Measurements from ENCODE around the gene CHST7.
A peak's percentile ranks its signal among the peaks of the same experiment; 100 is the strongest.
"Not testable (repeated sequence)": the region's sequence is repeated elsewhere in the genome, so short reads cannot be mapped to it uniquely, and the experiment has no call there.

The CHST7 gene, protein sequence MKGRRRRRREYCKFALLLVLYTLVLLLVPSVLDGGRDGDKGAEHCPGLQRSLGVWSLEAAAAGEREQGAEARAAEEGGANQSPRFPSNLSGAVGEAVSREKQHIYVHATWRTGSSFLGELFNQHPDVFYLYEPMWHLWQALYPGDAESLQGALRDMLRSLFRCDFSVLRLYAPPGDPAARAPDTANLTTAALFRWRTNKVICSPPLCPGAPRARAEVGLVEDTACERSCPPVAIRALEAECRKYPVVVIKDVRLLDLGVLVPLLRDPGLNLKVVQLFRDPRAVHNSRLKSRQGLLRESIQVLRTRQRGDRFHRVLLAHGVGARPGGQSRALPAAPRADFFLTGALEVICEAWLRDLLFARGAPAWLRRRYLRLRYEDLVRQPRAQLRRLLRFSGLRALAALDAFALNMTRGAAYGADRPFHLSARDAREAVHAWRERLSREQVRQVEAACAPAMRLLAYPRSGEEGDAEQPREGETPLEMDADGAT

DNA sequence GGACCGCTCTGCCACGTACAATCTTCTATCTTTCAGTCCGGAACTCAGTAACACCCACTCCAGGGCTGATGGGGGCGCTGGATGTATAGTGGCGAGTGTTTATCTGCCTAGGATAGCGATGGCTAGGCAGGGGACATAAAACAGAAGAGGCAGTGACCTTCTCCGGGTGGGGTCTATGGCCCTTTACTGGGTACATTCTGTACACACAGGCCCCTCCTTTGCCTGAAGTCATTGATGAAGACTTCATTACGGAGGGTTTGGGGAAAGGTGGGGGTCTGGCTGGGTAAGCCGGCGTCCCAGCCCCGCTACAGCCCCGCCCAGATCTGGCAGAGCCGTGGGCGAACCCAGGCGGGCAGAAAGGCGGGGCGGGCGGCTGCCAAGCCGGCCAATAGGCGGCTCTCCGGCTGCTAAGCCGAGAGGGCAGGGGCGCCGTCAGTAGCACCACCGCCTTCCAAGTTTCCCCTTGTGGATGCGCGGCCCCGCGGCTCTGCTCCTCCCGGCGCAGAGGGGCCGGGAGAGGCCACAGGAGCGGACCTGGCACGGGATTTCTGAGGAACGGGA, at the start of gene CHST7:
CHST7 (plus strand) TSS at position 435 of the 561 bp plus-strand sequence. CDS start 167 bp downstream, outside the sequence.
- TF ChIP-seq, protein P1, sequence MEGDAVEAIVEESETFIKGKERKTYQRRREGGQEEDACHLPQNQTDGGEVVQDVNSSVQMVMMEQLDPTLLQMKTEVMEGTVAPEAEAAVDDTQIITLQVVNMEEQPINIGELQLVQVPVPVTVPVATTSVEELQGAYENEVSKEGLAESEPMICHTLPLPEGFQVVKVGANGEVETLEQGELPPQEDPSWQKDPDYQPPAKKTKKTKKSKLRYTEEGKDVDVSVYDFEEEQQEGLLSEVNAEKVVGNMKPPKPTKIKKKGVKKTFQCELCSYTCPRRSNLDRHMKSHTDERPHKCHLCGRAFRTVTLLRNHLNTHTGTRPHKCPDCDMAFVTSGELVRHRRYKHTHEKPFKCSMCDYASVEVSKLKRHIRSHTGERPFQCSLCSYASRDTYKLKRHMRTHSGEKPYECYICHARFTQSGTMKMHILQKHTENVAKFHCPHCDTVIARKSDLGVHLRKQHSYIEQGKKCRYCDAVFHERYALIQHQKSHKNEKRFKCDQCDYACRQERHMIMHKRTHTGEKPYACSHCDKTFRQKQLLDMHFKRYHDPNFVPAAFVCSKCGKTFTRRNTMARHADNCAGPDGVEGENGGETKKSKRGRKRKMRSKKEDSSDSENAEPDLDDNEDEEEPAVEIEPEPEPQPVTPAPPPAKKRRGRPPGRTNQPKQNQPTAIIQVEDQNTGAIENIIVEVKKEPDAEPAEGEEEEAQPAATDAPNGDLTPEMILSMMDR (IDR thresholded peaks at IDR 0.05; ENCODE audit: insufficient read depth, low read depth, low read length, missing control alignments), result peak; percentile 12
- H3K4me3 ChIP-seq (ENCODE audit: low read depth, low read length), result peak within 1 kb of the TSS; percentile 56
- peak; percentile 74 for DNase-seq (ENCODE audit: low read depth)

DNA sequence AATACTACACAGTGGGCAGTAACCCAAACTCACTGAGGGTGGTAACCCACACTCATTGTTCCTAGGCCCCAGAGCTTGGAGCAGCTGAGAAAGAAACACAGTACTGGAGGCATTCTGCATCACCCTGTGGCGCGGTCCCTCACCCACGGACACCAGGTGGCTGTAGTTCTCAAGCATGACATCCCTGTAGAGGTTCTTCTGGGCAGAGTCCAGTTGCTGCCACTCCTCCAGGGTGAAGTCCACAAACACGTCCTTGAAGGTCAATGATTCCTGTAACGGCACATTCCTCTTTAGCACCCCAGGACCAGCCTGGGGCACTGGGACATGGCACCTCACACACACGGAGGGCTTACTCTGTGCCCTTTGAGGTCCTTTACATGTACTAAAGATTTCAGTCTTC, 44.9 kb upstream of the CHST7 start:
- DNase-seq (ENCODE audit: low read depth); H3K4me3 ChIP-seq (ENCODE audit: low read depth, low read length): not testable (repeated sequence)

DNA sequence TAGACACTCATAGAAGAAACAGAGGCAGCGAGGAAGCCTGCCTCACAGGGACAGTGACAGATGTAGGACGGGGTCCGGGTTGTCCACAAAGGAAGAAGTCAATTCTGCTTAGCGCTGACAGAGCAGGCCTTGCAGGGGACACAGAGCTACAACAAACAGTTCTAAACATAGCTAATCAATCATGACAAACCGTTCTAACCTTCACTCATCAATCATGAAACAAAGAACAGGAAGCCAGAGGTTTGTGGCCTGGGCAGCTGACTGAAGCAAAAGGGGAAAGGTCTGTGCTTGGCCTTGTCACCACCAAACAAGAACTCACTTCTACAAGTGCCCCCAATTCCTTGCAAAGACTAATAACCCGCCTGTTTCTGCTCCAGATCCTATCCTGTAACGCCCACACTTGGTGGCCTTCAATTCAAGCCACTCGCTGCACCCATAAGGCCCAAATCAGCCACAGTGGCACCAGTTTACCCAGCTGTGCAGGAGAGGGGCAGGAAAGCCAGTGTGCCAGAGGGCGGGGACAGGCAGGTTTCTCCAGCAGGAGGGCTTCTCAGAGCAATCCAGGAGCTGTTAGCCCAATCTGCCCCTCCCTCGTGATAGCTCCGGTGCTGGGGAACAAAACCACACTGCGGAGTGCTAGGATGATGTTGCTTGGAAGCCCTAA, 43.7 kb upstream of the CHST7 start:
- not testable (repeated sequence) for H3K4me3 ChIP-seq (ENCODE audit: low read depth, low read length); DNase-seq (ENCODE audit: low read depth)

DNA sequence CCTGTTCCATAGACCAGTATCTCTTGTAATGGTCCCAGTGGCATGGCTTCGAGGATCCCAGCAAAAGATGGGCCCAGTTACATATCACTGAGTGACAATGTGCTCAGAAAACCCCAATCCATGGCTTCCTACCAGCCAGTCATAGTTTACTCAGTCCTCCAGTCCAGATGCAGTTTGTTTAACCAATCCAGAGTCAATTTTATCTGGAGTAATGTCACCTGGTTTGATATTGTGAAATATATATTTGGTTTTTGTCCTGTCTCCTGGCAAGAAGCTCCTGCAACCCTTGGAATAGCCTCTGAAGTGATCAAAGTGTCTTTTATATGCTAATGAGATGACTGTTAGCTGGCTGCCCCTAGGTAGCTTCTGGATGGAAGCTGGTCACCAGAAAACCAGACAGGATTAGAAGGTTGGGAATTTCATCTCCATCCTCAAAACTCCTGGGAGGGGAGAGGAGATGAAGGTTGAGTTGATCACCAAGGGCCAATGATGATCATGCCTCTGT, 43.1 kb upstream of the CHST7 start:
- not testable (repeated sequence) for DNase-seq (ENCODE audit: low read depth); H3K4me3 ChIP-seq (ENCODE audit: low read depth, low read length)

DNA sequence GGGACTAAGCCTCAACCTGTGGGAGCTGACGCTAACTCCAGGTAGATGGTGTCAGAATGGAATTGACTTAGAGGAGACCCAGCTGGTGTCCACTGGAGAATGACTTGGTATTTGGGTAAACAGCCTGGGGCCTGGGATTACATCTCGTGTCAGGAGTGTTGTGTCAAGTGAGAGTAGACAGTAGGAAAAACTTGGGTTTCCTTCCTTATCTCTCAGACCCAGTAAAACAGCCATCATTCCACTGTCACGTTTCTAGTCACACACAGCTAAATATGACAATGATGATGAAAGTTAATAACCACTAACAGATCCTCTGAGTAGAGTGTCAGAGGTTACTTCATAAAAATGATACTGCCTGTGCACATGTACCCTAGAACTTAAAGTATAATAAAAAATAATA, 42.1 kb upstream of the CHST7 start:
- no peak overlapping the region for H3K4me3 ChIP-seq (ENCODE audit: low read depth, low read length)
- TF ChIP-seq, protein P1 (IDR thresholded peaks at IDR 0.05; ENCODE audit: insufficient read depth, low read depth, low read length, missing control alignments), result no peak
- no peak for DNase-seq (ENCODE audit: low read depth)

DNA sequence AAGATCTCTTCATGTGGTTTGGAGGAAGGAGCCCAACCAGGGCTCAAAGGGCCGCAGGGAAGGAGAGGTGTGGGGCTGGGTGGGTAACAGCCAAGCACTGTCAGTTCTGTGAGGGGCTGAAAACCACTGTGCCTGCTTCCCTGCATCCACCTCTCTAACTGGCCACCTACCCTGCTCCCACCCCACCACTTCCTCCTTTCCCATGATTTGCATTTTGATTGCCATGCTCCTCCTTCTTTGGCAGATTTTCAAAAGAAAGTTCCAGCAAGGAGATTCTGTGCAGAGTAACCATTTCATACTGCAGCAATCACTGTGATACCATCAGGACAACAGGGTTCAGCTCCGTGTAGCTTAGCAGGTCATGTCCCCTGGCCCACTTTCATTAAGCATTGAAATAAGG, 30.1 kb upstream of the CHST7 start:
- H3K4me3 ChIP-seq (ENCODE audit: low read depth, low read length), result no peak overlapping the region
- DNase-seq (ENCODE audit: low read depth), result no peak
- TF ChIP-seq, protein P1 (IDR thresholded peaks at IDR 0.05; ENCODE audit: insufficient read depth, low read depth, low read length, missing control alignments), result no peak

DNA sequence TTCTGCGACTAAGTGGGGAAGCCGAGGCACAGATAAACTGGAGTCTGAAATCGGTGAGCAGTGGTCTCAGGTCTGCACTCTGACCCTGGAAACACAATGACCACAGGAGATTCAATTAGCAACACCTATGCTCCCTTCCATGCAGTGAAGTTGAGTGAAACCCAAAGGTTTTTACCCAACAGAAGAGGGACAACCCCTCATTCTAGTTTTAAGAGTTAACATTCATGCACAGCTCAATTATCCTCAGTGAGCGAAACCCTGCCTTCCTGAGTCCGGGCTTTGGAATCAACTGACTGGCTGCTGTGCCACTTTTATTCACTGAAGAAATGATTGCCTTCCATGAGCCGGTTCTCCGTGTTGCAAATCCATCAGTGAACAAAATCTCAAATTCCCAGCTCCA, 29.0 kb upstream of the CHST7 start:
- peak overlapping the region; percentile 92 for H3K4me3 ChIP-seq (ENCODE audit: low read depth, low read length)
- not testable (repeated sequence) for DNase-seq (ENCODE audit: low read depth)

DNA sequence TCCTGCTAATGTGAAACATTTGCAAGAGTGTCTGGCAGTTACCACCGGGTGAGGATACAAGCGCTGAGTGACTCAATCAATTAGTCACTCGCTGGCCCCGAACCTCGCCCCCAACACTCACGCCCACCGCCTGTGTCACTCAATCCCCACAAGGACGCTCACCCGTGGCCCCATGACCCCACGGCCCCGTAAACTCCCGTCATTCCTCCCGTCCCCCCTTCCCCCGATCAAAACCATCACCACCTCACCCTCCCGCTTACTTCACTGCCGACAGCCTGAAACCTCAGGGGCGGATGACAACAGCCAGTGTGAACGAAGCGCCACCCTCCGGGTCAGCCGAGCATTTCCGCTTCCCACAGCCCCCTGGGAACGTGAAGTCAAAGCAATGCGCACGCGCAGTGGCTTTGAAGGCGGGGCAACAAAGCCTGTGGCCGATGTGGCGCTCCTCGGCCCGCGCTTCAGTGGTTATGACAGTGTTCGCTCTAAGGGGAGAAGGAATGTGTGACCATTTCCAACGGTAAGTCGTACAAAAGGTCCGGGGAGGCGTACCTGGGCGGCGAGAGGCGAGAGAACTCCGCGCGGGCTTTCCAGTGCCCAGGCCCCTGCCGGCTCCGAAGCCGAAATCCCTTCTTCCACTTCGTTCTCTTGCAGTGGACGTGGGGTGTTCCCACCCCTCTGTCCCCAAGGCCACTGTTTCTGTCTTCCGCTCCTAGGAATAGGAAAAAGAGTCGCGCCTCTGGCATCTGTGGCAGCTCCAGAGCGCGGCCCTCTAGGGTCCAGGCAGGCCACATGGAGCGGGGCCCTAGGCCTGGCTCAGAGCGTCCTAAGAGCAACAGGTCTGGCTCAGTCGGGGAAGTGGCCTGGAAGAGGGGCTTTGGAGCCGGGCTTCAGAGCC, 28.2 kb upstream of the CHST7 start, which contains the start of gene ZNF674:
ZNF674 (minus strand) TSS at position 311 of the 895 bp plus-strand sequence. CDS start 3,334 bp downstream, outside the sequence.
- TF ChIP-seq, protein P1 (IDR thresholded peaks at IDR 0.05; ENCODE audit: insufficient read depth, low read depth, low read length, missing control alignments), result peak; percentile 28
- DNase-seq (ENCODE audit: low read depth), result peak; percentile 95
- H3K4me3 ChIP-seq (ENCODE audit: low read depth, low read length), result peak within 1 kb of the TSS; percentile 92

Data from GM12865 (cell line).